ENCODE measurements around the gene MBD5. TPM values are rescaled to one million over a fixed set of nuclear protein-coding genes. Genes with fewer than 3 reads are reported as not detected.
"Not testable (repeated sequence)": the region's sequence is repeated elsewhere in the genome, so short reads cannot be mapped to it uniquely, and the experiment has no call there.

Gene MBD5
- 21.2 TPM for polyA plus RNA-seq (ENCODE audit: insufficient read length)

DNA sequence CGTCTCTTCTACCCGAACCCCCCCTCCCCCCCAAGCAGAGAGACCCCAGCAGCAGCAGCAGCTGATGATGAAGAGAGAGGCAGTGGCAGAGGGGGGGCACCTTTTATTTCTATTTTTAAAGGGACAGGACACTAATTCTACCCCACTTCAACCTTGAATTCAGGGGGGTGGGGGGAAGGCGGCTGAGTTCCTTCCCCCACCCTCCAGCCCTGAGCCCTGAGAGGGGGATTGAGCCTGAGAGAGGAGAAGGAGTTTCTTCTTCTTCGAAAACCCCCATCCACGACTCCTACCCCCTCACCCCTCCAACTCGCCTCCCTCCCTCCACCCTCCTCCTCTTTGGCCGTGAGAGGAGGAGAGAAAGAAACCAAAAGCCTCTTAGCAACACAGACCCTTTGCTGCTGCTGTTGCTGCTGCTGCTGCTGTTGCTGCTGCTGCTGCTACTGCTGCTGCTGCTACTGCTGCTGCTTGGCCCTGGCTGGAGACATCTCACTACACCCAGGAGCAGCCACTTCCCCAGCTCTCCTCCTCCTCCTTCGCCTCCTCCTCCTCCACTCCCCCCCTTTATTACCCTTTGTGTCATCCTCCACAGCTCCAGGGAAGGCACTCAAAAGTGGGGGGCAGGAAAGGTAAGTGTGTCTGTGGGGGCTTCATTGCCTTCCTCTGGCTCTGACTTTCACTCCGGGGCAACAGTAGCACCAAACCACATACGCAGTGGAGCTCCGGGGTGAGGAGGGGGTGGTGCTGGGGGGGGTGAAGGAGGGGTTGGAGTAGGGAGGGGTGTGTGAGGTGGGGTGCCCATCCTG is at the start of gene MBD5:
MBD5 (plus strand) TSS at position 33 of the 803 bp plus-strand sequence.
- no peak for DNase-seq

GRCh38 chr2:147976102-147976501 is 44.8 kb upstream of the MBD5 start:
- DNase-seq = no peak

GRCh38 chr2:147977679-147978078 is 43.2 kb upstream of the MBD5 start:
- no peak for DNase-seq

DNA sequence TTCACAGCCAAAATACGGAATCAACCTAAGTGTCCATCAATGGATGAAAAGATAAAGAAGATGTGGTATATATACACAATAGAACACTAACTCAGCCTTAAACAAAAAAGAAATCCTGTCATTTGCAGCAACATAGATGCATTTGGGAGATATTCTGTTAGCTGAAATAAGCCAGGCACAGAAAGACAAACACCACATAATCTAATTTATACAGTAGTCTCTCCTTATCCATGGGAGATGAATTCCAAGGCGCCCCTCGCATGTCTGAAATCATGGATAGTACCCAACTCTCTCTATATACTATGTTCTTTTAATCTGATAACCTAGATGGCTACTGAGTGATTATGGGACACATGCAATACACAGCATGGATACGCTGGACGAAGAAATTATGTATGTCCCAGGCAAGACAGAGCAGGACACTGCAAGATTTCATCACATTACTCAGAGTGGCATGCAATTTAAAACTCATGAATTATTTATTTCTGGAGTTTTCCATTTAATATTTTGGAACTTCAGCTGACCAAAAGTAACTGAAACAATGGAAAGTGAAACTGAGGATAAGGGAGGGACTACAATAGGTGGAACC is 39.9 kb upstream of the MBD5 start:
- no peak for DNase-seq

GRCh38 chr2:147989102-147989501 is 31.8 kb upstream of the MBD5 start:
- no peak for DNase-seq

GRCh38 chr2:147989809-147990403 is 31.0 kb upstream of the MBD5 start:
- peak; percentile 32 for DNase-seq

DNA sequence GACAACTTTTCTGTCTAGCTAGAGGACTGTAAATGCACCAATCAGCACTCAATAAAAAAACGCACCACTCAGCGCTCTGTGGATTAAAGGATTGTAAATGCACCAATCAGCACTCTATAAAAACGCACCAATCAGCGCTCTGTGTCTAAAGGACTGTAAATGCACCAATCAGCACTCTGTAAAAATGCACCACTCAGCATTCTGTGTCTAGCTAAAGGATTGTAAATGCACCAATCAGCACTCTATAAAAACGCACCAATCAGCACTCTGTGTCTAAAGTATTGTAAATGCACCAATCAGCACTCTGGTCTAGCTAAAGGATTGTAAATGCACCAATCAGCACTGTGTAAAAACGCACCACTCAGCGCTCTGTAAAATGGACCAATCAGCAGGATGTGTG is 25.9 kb upstream of the MBD5 start:
- not testable (repeated sequence) for DNase-seq

- DNase-seq = no peak
Observed at GRCh38 chr2:147996828-147997227, 24.1 kb upstream of the MBD5 start.

DNA sequence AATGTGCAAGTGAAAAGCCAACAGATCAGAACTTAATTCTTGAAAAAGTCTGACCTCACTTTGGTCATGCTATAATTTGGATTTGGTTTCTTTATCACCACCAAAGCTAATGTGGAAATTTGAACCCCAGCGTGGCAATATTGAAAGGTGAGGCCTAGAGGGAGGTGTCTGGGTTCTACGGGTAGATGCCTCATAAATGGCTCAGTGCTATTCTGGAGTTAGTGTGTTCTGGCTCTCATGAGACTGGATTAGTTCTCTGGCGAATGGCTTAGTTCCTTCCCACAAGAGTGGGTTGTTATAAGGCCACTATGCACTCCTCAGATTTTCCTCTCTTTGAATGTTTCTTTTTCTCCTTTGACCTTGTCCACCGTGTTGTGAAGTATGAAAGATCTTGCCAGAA is 22.7 kb upstream of the MBD5 start:
- no peak for DNase-seq

GRCh38 chr2:147999126-147999525 is 21.8 kb upstream of the MBD5 start:
- DNase-seq = no peak

GRCh38 chr2:148000095-148000494 is 20.8 kb upstream of the MBD5 start:
- no peak for DNase-seq

GRCh38 chr2:148002420-148002819 is 18.5 kb upstream of the MBD5 start:
- not testable (repeated sequence) for DNase-seq

GRCh38 chr2:148006249-148007007 is 14.5 kb upstream of the MBD5 start:
- DNase-seq = no peak

DNA sequence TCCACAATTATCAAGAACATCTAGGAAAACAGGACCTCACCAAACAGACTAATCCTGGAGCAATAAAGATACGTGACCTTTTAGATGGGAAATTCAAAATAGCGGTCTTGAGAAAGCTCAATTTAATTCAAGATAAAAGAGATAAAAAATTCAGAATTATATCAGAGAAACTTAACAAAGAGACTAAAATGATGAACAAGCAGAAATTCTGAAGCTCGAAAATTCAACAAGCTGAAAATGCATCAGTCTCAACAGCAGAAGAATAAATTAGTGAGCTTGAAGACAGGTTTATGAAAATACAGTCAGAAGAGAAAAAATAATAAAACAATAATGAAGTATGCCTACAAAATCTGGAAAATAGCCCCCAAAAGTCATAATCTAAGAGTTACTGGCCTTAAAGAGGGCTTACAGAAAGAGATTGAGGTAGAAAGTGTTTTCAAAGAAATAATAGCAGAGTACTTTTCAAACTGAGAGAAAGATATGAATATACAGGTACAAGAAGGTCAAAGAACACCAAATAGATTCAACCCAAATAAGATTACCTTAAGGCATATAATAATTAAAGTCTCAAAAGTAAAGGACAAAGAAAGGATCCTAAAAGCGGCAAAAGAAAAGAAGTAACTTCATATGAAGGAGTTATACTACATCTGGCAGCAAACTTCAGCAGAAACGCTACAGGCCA is 13.5 kb upstream of the MBD5 start:
- DNase-seq = no peak

DNA sequence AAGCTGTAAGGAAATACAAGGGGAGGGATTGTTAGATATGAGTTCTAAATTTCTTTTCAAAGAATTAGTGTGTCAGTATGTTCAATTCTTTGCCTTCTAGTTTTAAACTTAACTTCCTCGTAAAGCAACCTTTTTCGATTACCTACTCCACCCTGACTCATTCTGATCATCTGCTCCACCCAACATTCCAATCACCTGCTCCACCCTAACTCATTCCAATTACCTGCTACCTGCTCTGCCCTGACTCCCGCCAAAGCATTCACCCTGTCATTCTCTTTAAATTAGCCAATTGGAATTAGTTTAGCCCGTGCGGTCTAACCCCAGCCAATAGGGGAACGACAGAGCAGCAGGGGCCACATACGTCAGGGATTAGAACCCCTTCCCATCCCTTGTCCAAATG is 12.5 kb upstream of the MBD5 start:
- DNase-seq = not testable (repeated sequence)

DNA sequence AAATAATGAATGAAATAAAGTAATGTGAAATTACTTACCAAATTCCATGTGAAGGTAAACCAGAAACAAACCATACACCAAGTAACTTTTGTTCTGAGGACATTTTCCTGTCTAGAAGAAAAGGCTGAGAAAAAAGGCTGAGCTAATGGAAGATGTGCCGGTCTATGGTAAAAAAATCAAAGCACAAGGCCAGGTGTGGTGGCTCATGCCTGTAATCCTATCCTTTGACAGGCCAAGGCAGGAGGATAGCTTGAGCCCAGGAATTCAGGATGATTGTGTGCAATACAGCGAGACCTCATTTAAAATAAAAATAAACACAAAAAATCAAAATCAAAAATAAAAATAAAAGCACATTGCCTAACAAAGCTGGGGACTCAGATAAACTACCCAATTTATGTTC is 7.0 kb upstream of the MBD5 start:
- DNase-seq = no peak

DNA sequence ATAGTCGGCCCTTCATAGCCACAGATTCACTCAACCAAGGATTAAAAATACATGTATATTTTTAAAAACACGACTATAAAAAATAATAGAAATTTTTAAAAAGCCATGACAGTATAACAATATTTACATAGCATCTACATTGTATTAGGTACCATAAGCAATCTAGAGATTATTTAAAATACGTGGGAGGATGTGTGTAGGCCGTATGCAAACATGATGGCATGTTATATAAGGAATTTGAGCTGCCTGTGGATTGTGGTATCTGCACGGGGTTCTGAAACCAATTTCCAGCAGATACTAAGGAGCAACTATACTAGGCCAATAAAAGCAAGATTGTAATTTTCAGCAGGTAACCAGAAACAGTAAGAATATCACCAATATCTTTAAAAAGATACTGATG is 6.3 kb upstream of the MBD5 start:
- no peak for DNase-seq

GRCh38 chr2:148020111-148021058 is 506 bp upstream of the MBD5 start, which contains the start of gene ORC4:
TSS of gene ORC4 (minus strand) at chr2:148020737. CDS start at chr2:147975958, 44,779 bp downstream.
- DNase-seq = peak; percentile 99

DNA sequence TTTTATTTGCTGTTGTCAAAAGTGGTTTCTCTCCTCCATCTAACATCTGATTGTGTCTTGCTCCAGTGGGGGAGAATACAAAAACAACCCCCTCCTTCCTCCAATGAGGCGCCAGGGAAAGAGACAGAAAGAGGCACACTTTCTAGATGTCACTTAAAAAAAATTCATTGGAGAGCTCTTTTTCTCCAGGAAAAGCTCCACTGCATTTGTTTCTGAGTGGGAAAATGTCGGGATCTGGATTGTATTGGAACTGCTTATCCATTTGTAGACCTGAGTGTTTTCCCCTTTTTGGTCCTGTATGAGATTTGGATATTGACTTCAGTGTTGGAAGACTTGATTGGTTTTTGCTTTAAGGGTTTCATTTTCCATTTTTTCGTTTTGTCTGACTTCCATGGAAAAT is 995 bp downstream of the MBD5 start:
- DNase-seq = no peak

- DNase-seq = no peak
Observed at GRCh38 chr2:148022351-148022750, 1.5 kb downstream of the MBD5 start.

- no peak for DNase-seq
Observed at GRCh38 chr2:148022882-148023281, 2.0 kb downstream of the MBD5 start.

All from hindlimb muscle (tissue), 1 donor.